Astrocyte (in vitro differentiated cells and primary cell): Measurements from ENCODE around the gene SLBP. TPM values are rescaled to one million over a fixed set of nuclear protein-coding genes. Genes with fewer than 3 reads are reported as not detected.

Source experiments
- DNase-seq: peaks from one replicate; pipeline ENCODE4 v3.0.0-alpha.2; 2010; ENCODE audit warnings: low read depth
- FAIRE-seq: peaks from 2 replicates; lab custom pipeline; 2011; peaks lifted over from hg19 to GRCh38; lab: Jason Lieb, UNC
- H2AFZ ChIP-seq: 2 replicates; pipeline ENCODE4 v1.6.0; 2012; ENCODE audit warnings: low read depth, low read length, inconsistent platforms
- H3K27ac ChIP-seq: 2 replicates; pipeline ENCODE4 v1.5.1; 2011; ENCODE audit warnings: low read depth, low read length, inconsistent platforms
- H3K27me3 ChIP-seq: 2 replicates; pipeline ENCODE4 v1.6.0; 2011; ENCODE audit warnings: low read length, inconsistent platforms; ENCODE audit not compliant: insufficient read depth
- H3K36me3 ChIP-seq: 2 replicates; pipeline ENCODE4 v1.5.1; 2011; ENCODE audit warnings: low read length, inconsistent platforms; ENCODE audit not compliant: insufficient read depth
- H3K4me1 ChIP-seq: 2 replicates; pipeline ENCODE4 v1.5.1; 2011; ENCODE audit warnings: low read length, inconsistent platforms; ENCODE audit not compliant: insufficient read depth
- H3K4me2 ChIP-seq: 2 replicates; pipeline ENCODE4 v1.6.0; 2012; ENCODE audit warnings: low read length, inconsistent platforms
- H3K4me3 ChIP-seq: 2 replicates; pipeline ENCODE4 v1.5.1; 2011; ENCODE audit warnings: low read depth, mild to moderate bottlenecking, low read length, inconsistent platforms; ENCODE audit not compliant: insufficient read depth
- H3K79me2 ChIP-seq: 2 replicates; pipeline ENCODE4 v1.6.0; 2012; ENCODE audit warnings: mild to moderate bottlenecking, low read length, inconsistent platforms; ENCODE audit not compliant: insufficient read depth
- H3K9ac ChIP-seq: 2 replicates; pipeline ENCODE4 v1.6.0; 2012; ENCODE audit warnings: mild to moderate bottlenecking, low read length, inconsistent platforms
- H3K9me3 ChIP-seq: 2 replicates; pipeline ENCODE4 v1.5.1; 2012; ENCODE audit warnings: low read depth, mild to moderate bottlenecking, low read length, inconsistent platforms; ENCODE audit not compliant: insufficient read depth
- H4K20me1 ChIP-seq: 2 replicates; pipeline ENCODE4 v1.6.0; 2012; ENCODE audit warnings: low read length, inconsistent platforms; ENCODE audit not compliant: insufficient read depth
- H3K27ac Mint-ChIP-seq: one replicate; pipeline ENCODE4 v1.8.0; 2021; ENCODE audit warnings: mild to moderate bottlenecking, mixed read lengths; ENCODE audit not compliant: unreplicated experiment
- H3K27me3 Mint-ChIP-seq: one replicate; pipeline ENCODE4 v1.8.0; 2021; ENCODE audit warnings: low read depth, mixed read lengths; ENCODE audit not compliant: unreplicated experiment
- H3K36me3 Mint-ChIP-seq: one replicate; pipeline ENCODE4 v1.8.0; 2021; ENCODE audit warnings: low read depth, mixed read lengths; ENCODE audit not compliant: unreplicated experiment
- H3K4me1 Mint-ChIP-seq: one replicate; pipeline ENCODE4 v1.8.0; 2021; ENCODE audit warnings: low read depth, mixed read lengths; ENCODE audit not compliant: unreplicated experiment
- H3K4me3 Mint-ChIP-seq: one replicate; pipeline ENCODE4 v1.8.0; 2021; ENCODE audit warnings: mild to moderate bottlenecking, moderate library complexity, mixed read lengths; ENCODE audit not compliant: unreplicated experiment
- H3K9me3 Mint-ChIP-seq: one replicate; pipeline ENCODE4 v1.8.0; 2021; ENCODE audit warnings: mild to moderate bottlenecking, mixed read lengths; ENCODE audit not compliant: unreplicated experiment
- EZH2 ChIP-seq: IDR thresholded peaks from 2 replicates; pipeline ENCODE4 v1.6.1; 2012; ENCODE audit warnings: mild to moderate bottlenecking, low read length, inconsistent platforms; ENCODE audit not compliant: insufficient read depth
- total RNA-seq: library from RNA; stranded (reverse); gene quantifications from 2 replicates; pipeline ENCODE4 v1.2.1, GENCODE V29; 2021
- TF ChIP-seq, protein P1 (sequence below): IDR thresholded peaks from 2 replicates; pipeline ENCODE4 v1.5.1; 2011; ENCODE audit warnings: low read depth, mild to moderate bottlenecking, inconsistent platforms, low read length, moderate library complexity; ENCODE audit not compliant: insufficient read depth

SLBP gene
- total RNA-seq, 1 donor from 2014 or later = 44.5 TPM

- no peak for TF ChIP-seq EZH2
- TF ChIP-seq, protein P1, sequence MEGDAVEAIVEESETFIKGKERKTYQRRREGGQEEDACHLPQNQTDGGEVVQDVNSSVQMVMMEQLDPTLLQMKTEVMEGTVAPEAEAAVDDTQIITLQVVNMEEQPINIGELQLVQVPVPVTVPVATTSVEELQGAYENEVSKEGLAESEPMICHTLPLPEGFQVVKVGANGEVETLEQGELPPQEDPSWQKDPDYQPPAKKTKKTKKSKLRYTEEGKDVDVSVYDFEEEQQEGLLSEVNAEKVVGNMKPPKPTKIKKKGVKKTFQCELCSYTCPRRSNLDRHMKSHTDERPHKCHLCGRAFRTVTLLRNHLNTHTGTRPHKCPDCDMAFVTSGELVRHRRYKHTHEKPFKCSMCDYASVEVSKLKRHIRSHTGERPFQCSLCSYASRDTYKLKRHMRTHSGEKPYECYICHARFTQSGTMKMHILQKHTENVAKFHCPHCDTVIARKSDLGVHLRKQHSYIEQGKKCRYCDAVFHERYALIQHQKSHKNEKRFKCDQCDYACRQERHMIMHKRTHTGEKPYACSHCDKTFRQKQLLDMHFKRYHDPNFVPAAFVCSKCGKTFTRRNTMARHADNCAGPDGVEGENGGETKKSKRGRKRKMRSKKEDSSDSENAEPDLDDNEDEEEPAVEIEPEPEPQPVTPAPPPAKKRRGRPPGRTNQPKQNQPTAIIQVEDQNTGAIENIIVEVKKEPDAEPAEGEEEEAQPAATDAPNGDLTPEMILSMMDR = no peak
- no peak overlapping the region for H2AFZ ChIP-seq
- no peak overlapping the region for H3K27ac Mint-ChIP-seq
- H3K27me3 ChIP-seq = no peaks in the 10 kb centered on the region
- H3K9me3 ChIP-seq = no peaks in the 10 kb centered on the region
- H3K9ac ChIP-seq = no peak overlapping the region
- H3K4me3 ChIP-seq = no peak overlapping the region
- peaks cover 3% of the 10 kb centered on the region for H3K36me3 Mint-ChIP-seq
- no peaks in the 10 kb centered on the region for H4K20me1 ChIP-seq
- peaks cover 16% of the 10 kb centered on the region for H3K27me3 Mint-ChIP-seq
- no peaks in the 10 kb centered on the region for H3K36me3 ChIP-seq
- H3K9me3 Mint-ChIP-seq = no peaks in the 10 kb centered on the region
- FAIRE-seq = no peak
- H3K27ac ChIP-seq = no peak overlapping the region
- no peaks in the 10 kb centered on the region for H3K79me2 ChIP-seq
- DNase-seq = no peak
- H3K4me3 Mint-ChIP-seq = no peak overlapping the region
- H3K4me1 Mint-ChIP-seq = no peaks in the 10 kb centered on the region
- H3K4me1 ChIP-seq = no peaks in the 10 kb centered on the region
- no peak overlapping the region for H3K4me2 ChIP-seq
These were observed 41.8 kb downstream of the SLBP start for GRCh38 chr4:1670279-1670678.

GRCh38 chr4:1669850-1670249 lies 42.3 kb downstream of the SLBP start:
- Mint-ChIP-seq H3K27ac (no peak overlapping the region), H3K4me1 (no peaks in the 10 kb centered on the region), H3K4me3 (no peak overlapping the region), H3K9me3 (no peaks in the 10 kb centered on the region), H3K36me3 (peaks cover 3% of the 10 kb centered on the region), H3K27me3 (peaks cover 13% of the 10 kb centered on the region)
- FAIRE-seq = no peak
- Histone ChIP-seq H3K4me2 (no peak overlapping the region), H3K36me3 (no peaks in the 10 kb centered on the region), H3K9me3 (no peaks in the 10 kb centered on the region), H3K27ac (no peak overlapping the region), H3K79me2 (no peaks in the 10 kb centered on the region), H3K27me3 (no peaks in the 10 kb centered on the region), H3K4me3 (no peak overlapping the region), H2AFZ (no peak overlapping the region), H3K9ac (no peak overlapping the region), H4K20me1 (no peaks in the 10 kb centered on the region), H3K4me1 (no peaks in the 10 kb centered on the region)
- TF ChIP-seq EZH2 = no peak
- TF ChIP-seq, protein P1 = no peak
- DNase-seq = no peak

DNA sequence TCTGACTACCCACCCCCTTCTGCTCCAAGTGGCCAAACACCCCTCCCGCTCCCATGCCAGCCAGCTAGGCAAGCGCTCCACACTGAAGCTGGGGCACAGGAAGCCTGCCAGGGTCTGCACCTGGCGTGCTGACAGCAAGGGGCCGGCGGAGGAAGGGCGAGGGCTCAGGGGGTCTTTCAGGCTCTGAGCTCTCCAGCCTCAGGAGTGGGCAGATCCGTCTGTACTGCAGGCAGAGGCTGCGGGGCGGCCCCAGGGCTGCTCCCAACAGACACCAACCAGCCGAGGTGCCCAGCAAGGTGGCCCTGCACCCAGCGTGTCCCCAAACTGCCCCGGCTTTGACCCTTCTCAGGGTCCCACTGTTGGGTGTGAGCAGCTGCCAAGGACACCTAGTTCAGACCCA lies 42.8 kb downstream of the SLBP start:
- H3K9ac ChIP-seq = no peak overlapping the region
- Mint-ChIP-seq H3K4me3 (no peak overlapping the region), H3K4me1 (no peaks in the 10 kb centered on the region), H3K9me3 (no peaks in the 10 kb centered on the region), H3K27ac (no peak overlapping the region), H3K36me3 (peaks cover 3% of the 10 kb centered on the region), H3K27me3 (peaks cover 10% of the 10 kb centered on the region)
- DNase-seq (no peak), FAIRE-seq (no peak)
- no peaks in the 10 kb centered on the region for H3K27me3 ChIP-seq
- H3K9me3 ChIP-seq = no peaks in the 10 kb centered on the region
- no peaks in the 10 kb centered on the region for H3K36me3 ChIP-seq
- no peak overlapping the region for H3K4me2 ChIP-seq
- H3K4me1 ChIP-seq = no peaks in the 10 kb centered on the region
- no peaks in the 10 kb centered on the region for H3K79me2 ChIP-seq
- H2AFZ ChIP-seq = no peak overlapping the region
- TF ChIP-seq, protein P1 = no peak
- TF ChIP-seq EZH2 = no peak
- H3K4me3 ChIP-seq = no peak overlapping the region
- H4K20me1 ChIP-seq = no peaks in the 10 kb centered on the region
- H3K27ac ChIP-seq = no peak overlapping the region
